K562 (cell line): ENCODE data around the gene GPR32.

ENCODE experiments used
- CBX2 ChIP-seq: fragments of 200-600 bp; sonication (generic); IDR thresholded peaks from one replicate; pipeline ENCODE4 v1.6.1; 2012; ENCODE audit warnings: mild to moderate bottlenecking, low read length, inconsistent platforms; ENCODE audit not compliant: insufficient read depth, poor library complexity, severe bottlenecking
- POLR2A ChIP-seq: fragments of 450-650 bp; conservative IDR thresholded peaks from 2 replicates; pipeline ENCODE4 v1.6.1; 2016
- POLR3A ChIP-seq: IDR thresholded peaks from 2 replicates; pipeline ENCODE4 v1.6.1; 2011; ENCODE audit warnings: borderline replicate concordance, mild to moderate bottlenecking, moderate library complexity; ENCODE audit not compliant: insufficient read length, insufficient read depth; ENCODE audit errors: extremely low read depth
- REST ChIP-seq, 2 experiments: fragments of 450-650 bp; formaldehyde crosslinking in 1 of 2; IDR thresholded peaks; 2 replicates each; pipeline versions ENCODE4 v1.4.0 to v1.6.1; 2014 to 2020; ENCODE audit warnings: mild to moderate bottlenecking in 2 of 2, borderline replicate concordance in 1 of 2, low read depth in 1 of 2

GRCh38 chr19:50808856-50809255, 38.6 kb downstream of the GPR32 start:
- no peak for TF ChIP-seq POLR3A
- TF ChIP-seq CBX2 = no peak
- no peak for TF ChIP-seq POLR2A
- TF ChIP-seq REST (IDR thresholded peaks at IDR 0.05; ENCODE audit: borderline replicate concordance) = no peak
- no peak for TF ChIP-seq REST (CRISPR knock-in tag; IDR thresholded peaks at IDR 0.05; ENCODE audit: low read depth)
